Measurements from ENCODE around the gene VOPP1. TPM values are rescaled to one million over a fixed set of nuclear protein-coding genes. Genes with fewer than 3 reads are reported as not detected.
"Not testable (repeated sequence)": the region's sequence is repeated elsewhere in the genome, so short reads cannot be mapped to it uniquely, and the experiment has no call there.

VOPP1 gene
- 101 and 113 TPM in 2 replicates for total RNA-seq (2014; rRNA removed; shearing (Covaris generic); ENCODE audit: low replicate concordance)

- in situ Hi-C loops (cut with HindIII; ENCODE audit: low pct_unique_long_range_greater_than_20kb, low sequenced_read_pairs): loop anchor here (10.0 kb wide), 1 partner anchor 532 kb away; the partner anchor contains the start of gene CHCHD2
- DNase-seq (ENCODE audit: low read depth): peak; percentile 66
Observed at GRCh38 chr7:55572378-55573233, at the start of gene VOPP1. VOPP1 (minus strand) TSS chr7:55572502; CDS start chr7:55572324, 178 bp downstream.

- DNase-seq (ENCODE audit: low read depth): no peak
- in situ Hi-C loops (cut with HindIII; ENCODE audit: low pct_unique_long_range_greater_than_20kb, low sequenced_read_pairs): no loop called here
Observed at GRCh38 chr7:55618913-55619312, 46.6 kb upstream of the VOPP1 start.

DNA sequence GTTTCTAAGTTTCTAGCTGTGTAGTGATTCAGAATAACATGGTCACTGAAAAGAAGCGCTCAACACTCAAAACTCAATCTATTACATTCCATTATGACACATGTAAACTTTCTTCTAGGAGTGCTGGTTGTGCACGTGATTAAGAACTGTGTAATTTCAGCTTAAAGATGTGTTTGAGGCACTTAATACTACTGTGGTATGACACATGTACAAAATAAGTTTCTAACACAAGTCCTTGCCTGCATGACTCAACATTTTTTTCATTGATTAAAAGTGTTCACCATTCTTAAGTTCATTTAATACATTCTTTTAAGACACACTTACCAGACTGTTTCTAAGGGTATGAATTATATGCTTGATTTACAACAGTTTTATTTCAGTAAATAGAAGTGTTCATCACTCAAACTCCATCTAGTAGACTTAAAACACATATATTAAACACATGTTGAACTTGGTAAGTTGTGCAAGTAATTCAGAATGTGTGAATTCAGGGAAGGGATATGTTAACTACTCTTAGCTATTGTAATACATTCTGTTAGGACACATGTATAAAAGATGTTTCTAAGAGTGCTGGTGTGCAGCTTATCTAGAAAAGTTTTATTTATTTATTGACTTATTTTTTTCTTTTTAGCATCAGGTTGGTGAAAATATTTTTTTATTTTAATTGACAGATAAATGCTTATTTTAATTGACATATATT is 42.2 kb upstream of the VOPP1 start:
- in situ Hi-C loops (cut with HindIII; ENCODE audit: low pct_unique_long_range_greater_than_20kb, low sequenced_read_pairs); DNase-seq (ENCODE audit: low read depth): not testable (repeated sequence)

DNA sequence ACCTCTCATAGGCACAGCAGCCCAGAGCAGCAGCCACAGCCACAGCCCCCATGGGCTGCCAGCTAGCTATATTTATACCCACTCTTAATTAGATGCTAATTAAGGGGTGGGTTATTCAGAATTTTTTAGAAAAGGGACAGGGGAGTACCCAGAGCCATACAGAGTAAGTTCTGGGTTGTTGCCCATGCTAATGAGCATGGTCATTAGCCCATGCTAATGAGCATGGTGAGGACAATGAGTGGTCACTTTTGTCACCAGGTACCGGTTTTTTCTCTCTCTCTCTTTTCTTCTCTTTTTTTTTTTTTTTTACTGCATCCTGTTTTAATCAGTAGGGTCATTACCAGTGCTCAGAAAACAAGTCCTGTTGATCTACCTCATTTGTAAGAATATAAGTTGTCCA is 37.4 kb upstream of the VOPP1 start:
- in situ Hi-C loops (cut with HindIII; ENCODE audit: low pct_unique_long_range_greater_than_20kb, low sequenced_read_pairs); DNase-seq (ENCODE audit: low read depth): not testable (repeated sequence)

GRCh38 chr7:55605661-55606060 is 33.4 kb upstream of the VOPP1 start:
- DNase-seq (ENCODE audit: low read depth); in situ Hi-C loops (cut with HindIII; ENCODE audit: low pct_unique_long_range_greater_than_20kb, low sequenced_read_pairs): not testable (repeated sequence)

- in situ Hi-C loops (cut with HindIII; ENCODE audit: low pct_unique_long_range_greater_than_20kb, low sequenced_read_pairs); DNase-seq (ENCODE audit: low read depth): not testable (repeated sequence)
Observed at GRCh38 chr7:55597944-55598499, 25.7 kb upstream of the VOPP1 start.

- in situ Hi-C loops (cut with HindIII; ENCODE audit: low pct_unique_long_range_greater_than_20kb, low sequenced_read_pairs); DNase-seq (ENCODE audit: low read depth): not testable (repeated sequence)
Observed at GRCh38 chr7:55597214-55597739, 25.0 kb upstream of the VOPP1 start.

DNA sequence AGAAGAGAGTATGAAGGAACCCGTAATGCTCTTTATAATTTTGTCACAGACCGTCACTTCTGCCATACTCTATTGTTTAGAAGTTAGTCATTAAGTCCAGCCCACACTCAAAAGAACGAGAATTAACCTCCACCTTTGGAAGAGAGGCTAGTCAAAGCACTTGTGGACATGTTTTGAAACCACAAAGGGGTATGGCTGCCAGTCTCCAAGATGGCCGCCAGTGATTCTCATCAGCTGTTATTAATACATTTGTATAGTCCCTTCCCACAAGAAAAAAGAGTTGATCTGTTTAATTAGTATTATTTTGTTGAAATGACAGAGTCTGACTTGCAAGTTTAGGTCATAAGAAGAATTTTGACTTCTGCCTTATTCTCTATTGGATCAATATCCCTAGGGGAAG is 23.2 kb upstream of the VOPP1 start:
- in situ Hi-C loops (cut with HindIII; ENCODE audit: low pct_unique_long_range_greater_than_20kb, low sequenced_read_pairs): no loop called here
- DNase-seq (ENCODE audit: low read depth): no peak

DNA sequence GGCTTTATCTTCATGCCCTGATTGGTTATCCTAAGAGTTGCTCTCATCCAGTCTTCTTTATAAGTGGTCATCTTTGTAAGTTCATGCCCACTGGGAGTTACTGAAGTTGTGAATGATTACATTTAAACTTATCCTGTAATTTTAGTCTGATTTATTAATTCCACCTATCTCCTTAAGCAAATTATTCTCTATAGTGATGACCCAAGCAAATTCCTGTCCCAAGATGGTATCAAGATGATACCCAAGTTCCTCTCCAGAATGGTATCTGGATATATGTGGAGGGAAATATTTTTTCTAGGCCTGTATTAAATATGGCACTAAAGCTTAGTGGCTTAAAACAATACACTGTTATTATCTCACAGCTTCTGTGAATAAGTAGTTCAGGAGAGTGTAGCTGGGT is 22.6 kb upstream of the VOPP1 start:
- in situ Hi-C loops (cut with HindIII; ENCODE audit: low pct_unique_long_range_greater_than_20kb, low sequenced_read_pairs): no loop called here
- no peak for DNase-seq (ENCODE audit: low read depth)

DNA sequence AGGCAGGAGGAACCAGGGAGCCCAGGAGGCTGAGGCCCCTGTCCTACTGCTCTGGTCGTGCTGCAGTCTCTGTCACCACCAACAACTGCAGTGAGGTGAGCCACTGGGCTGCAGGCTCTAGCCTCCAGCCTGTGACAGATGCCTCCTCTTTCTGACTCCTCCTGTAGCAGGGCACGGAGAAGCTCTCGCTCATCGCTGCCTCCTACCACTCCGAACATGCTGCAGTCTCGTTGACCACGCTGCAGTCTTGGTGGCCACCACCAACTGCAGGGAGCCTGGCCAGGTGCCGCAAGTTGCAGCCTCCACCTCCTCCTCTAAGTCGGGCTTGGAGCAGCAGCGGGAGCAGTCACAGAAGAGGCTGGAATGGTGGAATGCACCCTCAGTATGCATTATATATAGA is 22.1 kb upstream of the VOPP1 start:
- in situ Hi-C loops (cut with HindIII; ENCODE audit: low pct_unique_long_range_greater_than_20kb, low sequenced_read_pairs): no loop called here
- DNase-seq (ENCODE audit: low read depth): no peak

DNA sequence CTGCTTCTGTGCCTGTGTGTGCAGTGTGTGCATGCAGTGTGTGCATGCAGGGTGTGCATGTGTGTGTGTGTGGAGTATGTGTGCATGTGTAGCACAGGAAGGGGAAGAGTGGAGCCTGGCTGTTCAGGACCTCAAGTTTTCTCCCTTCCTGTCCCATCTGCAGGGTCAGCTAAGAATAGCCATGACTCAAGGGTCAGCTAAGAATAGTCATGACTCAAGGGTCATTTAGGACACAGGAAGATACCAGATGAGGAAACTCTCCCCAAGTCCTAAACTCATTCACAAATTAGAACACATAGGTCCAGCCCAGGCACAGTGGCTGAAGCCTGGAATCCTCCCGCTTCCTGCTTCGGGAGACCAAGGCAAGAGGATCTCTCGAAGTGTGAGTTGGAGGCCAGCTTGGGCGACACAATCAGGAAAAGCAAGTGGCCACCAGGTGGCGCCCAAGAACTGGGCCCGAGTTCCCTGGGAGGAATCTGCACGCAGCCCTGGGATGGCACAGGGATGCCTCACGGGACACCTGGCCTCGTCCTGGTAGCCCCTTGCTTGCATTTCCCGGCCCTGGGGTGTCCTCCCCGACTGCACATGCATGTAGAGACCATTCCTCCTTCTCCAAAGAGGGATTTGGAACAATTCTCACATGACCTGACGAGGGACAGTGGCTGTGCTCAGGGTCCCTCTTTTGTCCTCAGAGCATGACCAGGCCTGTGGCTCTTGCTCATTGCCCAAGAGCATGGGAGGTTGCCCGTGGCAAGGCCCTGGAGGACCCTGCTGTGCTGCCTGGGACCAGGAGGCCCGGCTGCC is 21.4 kb upstream of the VOPP1 start:
- in situ Hi-C loops (cut with HindIII; ENCODE audit: low pct_unique_long_range_greater_than_20kb, low sequenced_read_pairs): no loop called here
- DNase-seq (ENCODE audit: low read depth): peak; percentile 33

- in situ Hi-C loops (cut with HindIII; ENCODE audit: low pct_unique_long_range_greater_than_20kb, low sequenced_read_pairs): no loop called here
- no peak for DNase-seq (ENCODE audit: low read depth)
Observed at GRCh38 chr7:55593172-55593514, 20.8 kb upstream of the VOPP1 start.

DNA sequence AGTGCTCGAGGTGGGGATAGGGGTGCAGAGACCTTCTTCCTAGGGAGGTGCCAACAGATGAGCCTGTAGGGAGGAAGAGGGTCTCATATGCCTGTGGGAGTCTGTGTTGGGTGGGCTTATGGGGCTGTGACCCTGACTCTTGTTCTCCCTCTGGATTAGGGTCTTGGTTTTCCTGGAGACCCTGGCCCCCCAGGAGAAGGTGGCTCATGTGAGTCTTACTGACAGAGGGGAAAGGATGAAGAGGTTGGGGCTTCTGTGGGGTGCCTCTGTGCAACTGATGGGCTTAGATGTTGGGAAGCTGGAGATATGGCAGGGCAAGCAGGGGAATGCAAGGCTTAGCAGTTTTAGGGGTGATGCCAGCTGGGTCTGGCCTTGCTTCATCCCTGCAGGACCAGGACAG is 20.2 kb upstream of the VOPP1 start:
- in situ Hi-C loops (cut with HindIII; ENCODE audit: low pct_unique_long_range_greater_than_20kb, low sequenced_read_pairs): no loop called here
- no peak for DNase-seq (ENCODE audit: low read depth)

DNA sequence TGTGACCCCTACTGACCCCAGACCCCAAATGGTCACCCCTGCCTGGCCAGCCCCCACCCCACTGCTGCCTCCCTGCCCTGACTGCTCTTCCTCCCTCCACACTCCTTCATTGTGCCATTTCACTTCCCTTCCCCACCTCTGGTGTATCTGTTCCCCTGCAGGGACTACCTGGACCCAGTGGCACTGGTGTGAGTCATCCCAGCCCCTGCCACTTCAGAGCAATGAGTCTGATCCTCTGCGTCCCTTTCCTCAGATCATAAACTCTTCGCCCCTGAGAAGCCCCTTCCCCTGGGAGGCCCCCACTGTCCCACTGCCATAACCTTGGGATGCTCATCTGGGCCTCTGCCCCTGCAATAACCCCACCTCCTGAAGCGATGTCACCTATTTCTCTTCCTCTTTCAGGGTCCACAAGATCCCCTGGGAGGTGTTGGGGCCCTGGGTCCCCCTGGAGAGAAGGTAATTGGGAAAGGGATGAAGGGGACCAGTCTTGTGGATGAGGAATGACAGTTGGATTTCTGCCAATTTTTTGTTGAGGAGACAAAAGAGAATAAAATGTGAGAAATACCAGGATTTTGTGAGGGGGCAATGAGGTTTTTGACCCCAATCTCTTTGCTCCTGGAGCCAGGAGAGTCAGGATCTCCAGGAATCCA is 19.1 kb upstream of the VOPP1 start:
- no peak for DNase-seq (ENCODE audit: low read depth)
- in situ Hi-C loops (cut with HindIII; ENCODE audit: low pct_unique_long_range_greater_than_20kb, low sequenced_read_pairs): no loop called here

GRCh38 chr7:55590517-55591281 is 18.4 kb upstream of the VOPP1 start:
- DNase-seq (ENCODE audit: low read depth): no peak
- in situ Hi-C loops (cut with HindIII; ENCODE audit: low pct_unique_long_range_greater_than_20kb, low sequenced_read_pairs): no loop called here

GRCh38 chr7:55589905-55590304 is 17.6 kb upstream of the VOPP1 start:
- DNase-seq (ENCODE audit: low read depth): no peak
- in situ Hi-C loops (cut with HindIII; ENCODE audit: low pct_unique_long_range_greater_than_20kb, low sequenced_read_pairs): no loop called here

- no peak for DNase-seq (ENCODE audit: low read depth)
- in situ Hi-C loops (cut with HindIII; ENCODE audit: low pct_unique_long_range_greater_than_20kb, low sequenced_read_pairs): no loop called here
Observed at GRCh38 chr7:55588976-55589604, 16.8 kb upstream of the VOPP1 start.
